Cardiac fibroblast (primary cell): ENCODE results near the gene MCRIP1.
"Not testable (repeated sequence)": the region's sequence is repeated elsewhere in the genome, so short reads cannot be mapped to it uniquely, and the experiment has no call there.

Source experiments
- DNase-seq, 2 donors: peaks; one replicate each; pipeline versions ENCODE4 v3.0.0 to v3.0.0-alpha.2; 2010; ENCODE audit warnings: low read depth in 2 of 2
- H3K4me3 ChIP-seq, 2 donors: replicated peaks in 1 of 2; 1 replicate in 1 of 2; 2 replicates in 1 of 2; pipeline ENCODE4 v1.5.1; 2011; ENCODE audit warnings: low read depth in 2 of 2, low read length in 2 of 2, mild to moderate bottlenecking in 2 of 2, moderate library complexity in 1 of 2
- CTCF ChIP-seq: IDR thresholded peaks from one replicate; pipeline ENCODE4 v1.5.1; 2011; ENCODE audit warnings: low read depth, mild to moderate bottlenecking, low read length, inconsistent platforms

MCRIP1 gene

GRCh38 chr17:81840826-81841778, 8.0 kb upstream of the MCRIP1 start:
- no peak for DNase-seq
- H3K4me3 ChIP-seq = no peak overlapping the region
- no peak for TF ChIP-seq CTCF

- not testable (repeated sequence) for H3K4me3 ChIP-seq, DNase-seq
These were observed 7.0 kb upstream of the MCRIP1 start for GRCh38 chr17:81840059-81840458.

GRCh38 chr17:81839301-81839700, 6.2 kb upstream of the MCRIP1 start:
- H3K4me3 ChIP-seq = no peak overlapping the region
- DNase-seq = no peak
- no peak for TF ChIP-seq CTCF

DNA sequence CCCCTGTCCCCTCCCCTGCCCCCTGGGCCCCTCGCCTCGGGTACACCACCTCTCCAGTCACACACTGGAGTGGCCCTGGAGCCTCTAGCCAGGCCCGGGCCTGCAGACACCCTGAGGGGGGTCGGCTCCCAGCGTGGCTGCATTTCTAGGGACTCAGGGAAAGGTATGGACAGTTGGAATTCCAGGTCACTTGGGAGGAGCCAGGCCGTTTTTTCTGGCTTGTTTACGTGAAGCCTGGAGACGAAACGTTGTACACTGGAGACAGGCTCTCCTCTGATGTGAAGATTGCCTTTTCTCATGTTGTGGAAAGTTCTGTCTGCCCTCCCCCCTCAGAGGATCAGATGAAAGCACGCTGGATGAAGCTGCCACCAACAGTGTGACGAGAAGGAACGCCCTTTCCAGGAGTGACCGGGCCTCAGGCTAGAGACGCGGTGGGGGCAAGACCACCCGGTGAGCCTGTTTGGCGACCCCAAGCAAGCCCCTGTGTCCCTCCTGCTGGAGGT, 5.7 kb upstream of the MCRIP1 start:
- TF ChIP-seq CTCF = no peak
- H3K4me3 ChIP-seq = no peak overlapping the region
- DNase-seq = no peak

DNA sequence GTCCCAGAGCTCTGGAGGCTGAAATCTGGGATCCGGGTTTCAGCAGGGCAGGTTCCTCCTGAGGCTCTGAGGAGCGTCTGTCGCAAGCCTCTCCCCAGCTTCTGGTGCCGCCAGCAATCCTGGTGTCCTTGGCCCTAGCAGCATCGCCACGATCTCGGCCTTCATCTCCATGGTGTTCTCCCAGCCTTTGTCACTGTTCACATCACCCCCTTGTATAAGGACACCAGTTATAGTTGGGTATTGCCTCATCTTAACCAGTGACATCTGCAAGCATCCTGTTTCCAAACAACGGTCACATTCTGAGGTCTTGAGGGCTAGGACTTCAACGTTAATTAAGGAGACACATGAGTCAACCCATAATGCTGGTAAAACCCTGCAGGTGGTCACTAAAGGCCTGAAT, 4.5 kb upstream of the MCRIP1 start:
- H3K4me3 ChIP-seq = no peak overlapping the region
- TF ChIP-seq CTCF = no peak
- DNase-seq = no peak

DNA sequence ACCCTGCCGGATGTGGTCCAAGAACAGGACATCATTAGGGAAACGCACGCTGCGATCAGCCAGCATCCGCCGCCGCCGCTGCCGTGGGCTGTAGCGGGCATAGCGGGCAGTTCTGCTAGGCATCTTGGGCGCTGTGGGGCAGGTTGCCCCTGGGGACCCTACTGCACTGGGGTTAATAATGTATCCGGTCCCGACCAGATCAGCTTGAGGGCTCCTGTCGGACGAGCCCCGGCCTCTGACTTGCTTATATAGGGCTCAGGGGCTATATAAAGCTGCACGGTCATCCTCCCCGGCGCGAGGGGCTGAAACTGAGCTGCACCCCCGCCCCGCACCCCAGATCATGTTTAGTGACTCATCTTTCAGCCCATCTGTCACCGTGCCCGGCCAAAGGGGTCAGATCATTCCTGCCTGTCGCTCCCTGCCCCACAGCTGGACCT, 1.8 kb upstream of the MCRIP1 start, which contains the start of gene PPP1R27:
Gene PPP1R27, minus strand, starts transcription at position 220 of the 437 bp plus-strand sequence. Its CDS starts 97 bp downstream, at position 123.
- TF ChIP-seq CTCF = no peak
- no peak for DNase-seq
- H3K4me3 ChIP-seq = peak within 1 kb of the TSS; percentile 65 to 71

- DNase-seq = no peak
- peak overlapping the region; percentile 65 to 71 for H3K4me3 ChIP-seq
- TF ChIP-seq CTCF = no peak
These were observed 1.1 kb upstream of the MCRIP1 start for GRCh38 chr17:81833921-81834830.
